NB4 (cell line): Measurements from ENCODE around the gene BBS12.

Source experiments
- MYC ChIP-seq: IDR thresholded peaks from 2 replicates; pipeline ENCODE4 v1.6.1; 2011; ENCODE audit warnings: low read depth, low read length
- POLR2A ChIP-seq: IDR thresholded peaks from 2 replicates; pipeline ENCODE4 v1.6.1; 2011; ENCODE audit warnings: mild to moderate bottlenecking; ENCODE audit not compliant: insufficient read length; ENCODE audit errors: extremely low read depth
- TF ChIP-seq, protein P1 (sequence below): IDR thresholded peaks from one replicate; pipeline ENCODE4 v1.5.1; 2012; ENCODE audit warnings: low read depth, low read length
- TF ChIP-seq, protein P2 (sequence below): IDR thresholded peaks from 2 replicates; pipeline ENCODE4 v1.6.1; 2011; ENCODE audit warnings: low read depth, low read length

DNA sequence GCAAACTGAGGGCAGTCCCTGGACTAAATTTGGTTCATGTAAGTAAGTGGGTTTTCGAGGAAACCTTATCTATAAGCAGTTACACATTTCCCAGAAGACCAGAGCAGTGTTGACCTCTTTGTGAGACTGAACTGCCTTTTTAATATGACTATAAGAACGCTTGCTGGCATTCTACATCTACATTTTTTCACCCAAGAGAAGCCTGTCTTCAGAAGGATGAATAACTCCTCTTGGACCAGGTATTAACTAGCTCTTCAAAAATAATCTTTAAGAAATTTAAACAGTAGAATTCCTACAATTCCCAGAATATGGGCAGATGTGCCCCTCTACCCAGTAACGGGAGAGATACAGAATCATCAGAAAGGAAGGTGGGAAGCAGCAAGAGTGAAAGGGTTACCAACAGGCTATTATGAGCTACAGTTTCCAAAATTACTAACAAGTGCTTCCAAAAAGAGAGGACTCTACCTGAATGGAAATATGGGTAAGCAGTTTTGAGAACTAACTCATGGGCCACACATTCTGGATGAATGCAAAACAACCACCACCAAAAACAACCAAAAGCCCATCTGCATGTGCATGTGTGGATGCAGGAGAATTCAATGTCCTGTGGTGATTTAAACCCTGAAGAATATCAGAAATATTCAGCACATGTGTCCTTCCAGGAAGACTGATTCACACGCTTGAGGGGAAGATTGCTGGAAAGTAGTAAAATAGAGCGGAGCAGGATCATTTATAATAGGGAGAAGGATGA, 17.4 kb downstream of the BBS12 start:
- TF ChIP-seq, protein P1, sequence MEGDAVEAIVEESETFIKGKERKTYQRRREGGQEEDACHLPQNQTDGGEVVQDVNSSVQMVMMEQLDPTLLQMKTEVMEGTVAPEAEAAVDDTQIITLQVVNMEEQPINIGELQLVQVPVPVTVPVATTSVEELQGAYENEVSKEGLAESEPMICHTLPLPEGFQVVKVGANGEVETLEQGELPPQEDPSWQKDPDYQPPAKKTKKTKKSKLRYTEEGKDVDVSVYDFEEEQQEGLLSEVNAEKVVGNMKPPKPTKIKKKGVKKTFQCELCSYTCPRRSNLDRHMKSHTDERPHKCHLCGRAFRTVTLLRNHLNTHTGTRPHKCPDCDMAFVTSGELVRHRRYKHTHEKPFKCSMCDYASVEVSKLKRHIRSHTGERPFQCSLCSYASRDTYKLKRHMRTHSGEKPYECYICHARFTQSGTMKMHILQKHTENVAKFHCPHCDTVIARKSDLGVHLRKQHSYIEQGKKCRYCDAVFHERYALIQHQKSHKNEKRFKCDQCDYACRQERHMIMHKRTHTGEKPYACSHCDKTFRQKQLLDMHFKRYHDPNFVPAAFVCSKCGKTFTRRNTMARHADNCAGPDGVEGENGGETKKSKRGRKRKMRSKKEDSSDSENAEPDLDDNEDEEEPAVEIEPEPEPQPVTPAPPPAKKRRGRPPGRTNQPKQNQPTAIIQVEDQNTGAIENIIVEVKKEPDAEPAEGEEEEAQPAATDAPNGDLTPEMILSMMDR = no peak
- TF ChIP-seq POLR2A (no peak), MYC (no peak)
- TF ChIP-seq, protein P2, sequence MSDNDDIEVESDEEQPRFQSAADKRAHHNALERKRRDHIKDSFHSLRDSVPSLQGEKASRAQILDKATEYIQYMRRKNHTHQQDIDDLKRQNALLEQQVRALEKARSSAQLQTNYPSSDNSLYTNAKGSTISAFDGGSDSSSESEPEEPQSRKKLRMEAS = no peak
